Astrocyte of the hippocampus (primary cell): ENCODE results near the gene HDHD3.

Experiments used
- DNase-seq: peaks from one replicate; pipeline ENCODE4 v3.0.0; 2011; ENCODE audit warnings: low read depth, low spot score

Gene HDHD3

GRCh38 chr9:113337714-113338113, 39.1 kb downstream of the HDHD3 start:
- DNase-seq, result no peak

- DNase-seq, result no peak
Measured at GRCh38 chr9:113331780-113332179, 45.0 kb downstream of the HDHD3 start.

- no peak for DNase-seq
Measured at GRCh38 chr9:113328045-113328782, 48.6 kb downstream of the HDHD3 start.

GRCh38 chr9:113326230-113326629, 50.6 kb downstream of the HDHD3 start:
- no peak for DNase-seq
